Measurements from ENCODE around the gene PADI4. TPM values are rescaled to one million over a fixed set of nuclear protein-coding genes. Genes with fewer than 3 reads are reported as not detected.

PADI4 gene
- total and polyA plus RNA-seq, 3 donors from 2014 or later = 0.16 to 0.32 TPM; not detected in 1

- Histone ChIP-seq H3K4me1 (no peaks in the 10 kb centered on the region), H3K27me3 (no peaks in the 10 kb centered on the region), H3K9me3 (no peaks in the 10 kb centered on the region), H3K27ac (no peak overlapping the region), H3K4me3 (no peak overlapping the region), H3K36me3 (ENCODE audit: low read depth, missing control alignments) (no peaks in the 10 kb centered on the region)
- TF ChIP-seq CTCF (IDR thresholded peaks at IDR 0.05) (no peak), POLR2A (IDR thresholded peaks at IDR 0.05) (no peak)
- intact Hi-C loops (cut with DNase I; ENCODE audit: low total_unique reads) = no loop called here
- WGBS, 2 donors = 89 to 91% methylated on average over 6 to 7 of the region's 7 CpGs
- no peak for DNase-seq
Observed at GRCh38 chr1:17280436-17280835, 27.6 kb upstream of the PADI4 start.

- no peak for TF ChIP-seq POLR2A (IDR thresholded peaks at IDR 0.05)
- TF ChIP-seq CTCF (IDR thresholded peaks at IDR 0.05) = no peak
- intact Hi-C loops (cut with DNase I; ENCODE audit: low total_unique reads) = no loop called here
- no peaks in the 10 kb centered on the region for H3K9me3 ChIP-seq
- no peaks in the 10 kb centered on the region for H3K4me1 ChIP-seq
- H3K27ac ChIP-seq = no peak overlapping the region
- no peaks in the 10 kb centered on the region for H3K36me3 ChIP-seq (ENCODE audit: low read depth, missing control alignments)
- no peak overlapping the region for H3K4me3 ChIP-seq
- no peak for DNase-seq
- 60 to 83% methylated on average over 1 to 2 of the region's 2 CpGs for WGBS, 2 donors
- H3K27me3 ChIP-seq = no peaks in the 10 kb centered on the region
Observed at GRCh38 chr1:17280894-17281293, 27.1 kb upstream of the PADI4 start.

GRCh38 chr1:17281775-17282181 is 26.2 kb upstream of the PADI4 start:
- Histone ChIP-seq H3K4me1 (no peaks in the 10 kb centered on the region), H3K27me3 (no peaks in the 10 kb centered on the region), H3K36me3 (ENCODE audit: low read depth, missing control alignments) (no peaks in the 10 kb centered on the region), H3K9me3 (no peaks in the 10 kb centered on the region), H3K27ac (no peak overlapping the region), H3K4me3 (no peak overlapping the region)
- intact Hi-C loops (cut with DNase I; ENCODE audit: low total_unique reads) = no loop called here
- TF ChIP-seq POLR2A (IDR thresholded peaks at IDR 0.05) = no peak
- no peak for TF ChIP-seq CTCF (IDR thresholded peaks at IDR 0.05)
- no peak for DNase-seq
- 64 to 74% methylated on average over 8 of the region's 8 CpGs for WGBS, 2 donors

GRCh38 chr1:17282836-17283235 is 25.2 kb upstream of the PADI4 start:
- TF ChIP-seq POLR2A (IDR thresholded peaks at IDR 0.05) (no peak), CTCF (IDR thresholded peaks at IDR 0.05) (no peak)
- Histone ChIP-seq H3K4me3 (no peak overlapping the region), H3K27me3 (no peaks in the 10 kb centered on the region), H3K27ac (no peak overlapping the region), H3K4me1 (no peaks in the 10 kb centered on the region), H3K9me3 (no peaks in the 10 kb centered on the region), H3K36me3 (ENCODE audit: low read depth, missing control alignments) (no peaks in the 10 kb centered on the region)
- intact Hi-C loops (cut with DNase I; ENCODE audit: low total_unique reads) = no loop called here
- 93 to 100% methylated on average over 3 to 5 of the region's 5 CpGs for WGBS, 2 donors
- DNase-seq = no peak

- Histone ChIP-seq H3K4me1 (no peaks in the 10 kb centered on the region), H3K27me3 (no peaks in the 10 kb centered on the region), H3K27ac (no peak overlapping the region), H3K4me3 (no peak overlapping the region), H3K36me3 (ENCODE audit: low read depth, missing control alignments) (no peaks in the 10 kb centered on the region), H3K9me3 (no peaks in the 10 kb centered on the region)
- intact Hi-C loops (cut with DNase I; ENCODE audit: low total_unique reads) = no loop called here
- no peak for DNase-seq
- no peak for TF ChIP-seq POLR2A (IDR thresholded peaks at IDR 0.05)
- no peak for TF ChIP-seq CTCF (IDR thresholded peaks at IDR 0.05)
- WGBS, 2 donors = 83 to 93% methylated on average over 1 to 5 of the region's 5 CpGs
Observed at GRCh38 chr1:17286646-17287045, 21.4 kb upstream of the PADI4 start.

Data from testis (tissue), 3 donors.